H1 (cell line): ENCODE data around the gene TLCD5. TPM values are rescaled to one million over a fixed set of nuclear protein-coding genes. Genes with fewer than 3 reads are reported as not detected.

Experiments used
- CTCF ChIA-PET: fragments of 300-600 bp; sonication (Branson Sonifier 250); formaldehyde crosslinking; loops from one replicate; lab custom pipeline; 2021; ENCODE audit not compliant: partially characterized antibody; lab: Charles Lee
- POLR2A ChIA-PET: fragments of 300-600 bp; sonication (Branson Sonifier 250); formaldehyde crosslinking; loops from one replicate; lab custom pipeline; 2021; ENCODE audit warnings: inconsistent platforms; ENCODE audit not compliant: partially characterized antibody; lab: Charles Lee
- DNase-seq, 2 experiments: peaks; one replicate each; pipeline versions ENCODE4 v3.0.0 to v3.0.0-alpha.2; 2010 to 2022; ENCODE audit warnings: low spot score in 2 of 2, low read depth in 1 of 2, mixed read lengths in 1 of 2
- FAIRE-seq: peaks from 2 replicates; lab custom pipeline; 2011; peaks lifted over from hg19 to GRCh38; lab: Jason Lieb, UNC
- H2AFZ ChIP-seq: 2 replicates; pipeline ENCODE4 v1.8.1; 2012; ENCODE audit warnings: low read length, inconsistent platforms
- H2AK5ac ChIP-seq: 2 replicates; pipeline ENCODE4 v1.6.1; 2013; ENCODE audit warnings: low read depth, low read length
- H2BK120ac ChIP-seq: replicated peaks from 2 replicates; pipeline ENCODE3; 2013; ENCODE audit warnings: low read depth, low read length, inconsistent platforms
- H2BK12ac ChIP-seq: 2 replicates; pipeline ENCODE4 v1.6.1; 2013; ENCODE audit warnings: low read depth, low read length
- H2BK15ac ChIP-seq: 2 replicates; pipeline ENCODE4 v1.6.1; 2013; ENCODE audit warnings: low read length
- H2BK20ac ChIP-seq: 2 replicates; pipeline ENCODE4 v1.6.1; 2013; ENCODE audit warnings: low read length
- H2BK5ac ChIP-seq: 2 replicates; pipeline ENCODE4 v1.6.1; 2013; ENCODE audit warnings: low read depth, low read length
- H3K14ac ChIP-seq: 2 replicates; pipeline ENCODE4 v1.6.1; 2013; ENCODE audit warnings: inconsistent platforms; ENCODE audit not compliant: insufficient read length
- H3K18ac ChIP-seq: 2 replicates; pipeline ENCODE4 v1.6.1; 2013; ENCODE audit warnings: low read length; ENCODE audit errors: extremely low read depth
- H3K23ac ChIP-seq: 2 replicates; pipeline ENCODE4 v1.6.1; 2013; ENCODE audit warnings: inconsistent platforms; ENCODE audit not compliant: insufficient read length
- H3K23me2 ChIP-seq: 2 replicates; pipeline ENCODE4 v1.6.1; 2013; ENCODE audit warnings: low read depth, low read length
- H3K27ac ChIP-seq: 2 replicates; pipeline ENCODE4 v1.6.1; 2011; ENCODE audit warnings: low read depth, low read length, inconsistent platforms
- H3K27me3 ChIP-seq, 4 experiments: replicated peaks in 1 of 4; 1 replicate in 1 of 4; 2 replicates in 3 of 4; pipeline versions ENCODE4 v1.6.1 to v1.8.1; 2011 to 2013; ENCODE audit warnings: low read length in 3 of 4, mild to moderate bottlenecking in 3 of 4, inconsistent platforms in 2 of 4, mixed read lengths in 2 of 4, moderate library complexity in 1 of 4; ENCODE audit not compliant: control insufficient read depth in 3 of 4, insufficient read depth in 3 of 4; ENCODE audit errors: extremely low read depth in 1 of 4
- H3K36me3 ChIP-seq, 4 experiments: 2 replicates each; pipeline versions ENCODE4 v1.6.1 to v1.8.1; 2011 to 2013; ENCODE audit warnings: mild to moderate bottlenecking in 4 of 4, low read length in 3 of 4, moderate library complexity in 2 of 4, control low read depth in 1 of 4, inconsistent platforms in 1 of 4; ENCODE audit not compliant: insufficient read depth in 4 of 4, control insufficient read depth in 2 of 4
- H3K4ac ChIP-seq: replicated peaks from 2 replicates; pipeline ENCODE3; 2013; ENCODE audit warnings: low read length, low read depth, mixed read lengths, inconsistent platforms; ENCODE audit not compliant: insufficient read length
- H3K4me1 ChIP-seq, 4 experiments: replicated peaks in 1 of 4; 1 replicate in 1 of 4; 2 replicates in 3 of 4; pipeline versions ENCODE4 v1.6.1 to v1.8.1; 2011 to 2013; ENCODE audit warnings: low read length in 3 of 4, inconsistent platforms in 2 of 4, mixed read lengths in 1 of 4; ENCODE audit not compliant: insufficient read depth in 4 of 4, control insufficient read depth in 3 of 4
- H3K4me2 ChIP-seq, 2 experiments: 2 replicates each; pipeline versions ENCODE4 v1.6.1 to v1.8.1; 2011 to 2013; ENCODE audit warnings: low read depth in 2 of 2, low read length in 2 of 2, control low read depth in 1 of 2, inconsistent platforms in 1 of 2, mild to moderate bottlenecking in 1 of 2; ENCODE audit not compliant: insufficient read depth in 1 of 2
- H3K4me3 ChIP-seq, 4 experiments: fragments of 200-600, 300-600 bp in 1 of 4; sonication (generic), shearing (Covaris generic), sonication (Bioruptor Twin) in 1 of 4; 2 replicates each; pipeline versions ENCODE4 v1.5.1 to v1.8.1; 2011 to 2016; ENCODE audit warnings: low read length in 4 of 4, low read depth in 3 of 4, control low read depth in 2 of 4, inconsistent platforms in 2 of 4, mild to moderate bottlenecking in 2 of 4, mixed read lengths in 1 of 4, moderate library complexity in 1 of 4; ENCODE audit not compliant: insufficient read depth in 2 of 4; ENCODE audit errors: extremely low read depth in 1 of 4
- H3K56ac ChIP-seq: replicated peaks from 2 replicates; pipeline ENCODE3; 2013; ENCODE audit warnings: low read depth, mild to moderate bottlenecking, mixed read lengths, low read length, inconsistent platforms; ENCODE audit not compliant: insufficient read length
- H3K79me1 ChIP-seq: 2 replicates; pipeline ENCODE4 v1.6.1; 2013; ENCODE audit warnings: low read depth, low read length, control low read depth
- H3K79me2 ChIP-seq, 2 experiments: 2 replicates each; pipeline versions ENCODE4 v1.6.1 to v1.8.1; 2012 to 2013; ENCODE audit warnings: low read length in 2 of 2, mild to moderate bottlenecking in 2 of 2, inconsistent platforms in 1 of 2; ENCODE audit not compliant: insufficient read depth in 2 of 2, control insufficient read depth in 1 of 2
- H3K9ac ChIP-seq, 4 experiments: replicated peaks in 1 of 4; 1 replicate in 1 of 4; 2 replicates in 3 of 4; pipeline versions ENCODE4 v1.6.1 to v1.8.1; 2011 to 2013; ENCODE audit warnings: low read depth in 3 of 4, low read length in 3 of 4, control low read depth in 2 of 4, mild to moderate bottlenecking in 2 of 4, moderate library complexity in 2 of 4, inconsistent platforms in 1 of 4; ENCODE audit errors: extremely low read depth in 1 of 4
- H3K9me3 ChIP-seq, 2 experiments: 2 replicates each; pipeline versions ENCODE4 v1.6.1 to v1.8.1; 2012 to 2013; ENCODE audit warnings: mild to moderate bottlenecking in 2 of 2, moderate library complexity in 2 of 2, control low read depth in 1 of 2, inconsistent platforms in 1 of 2, low read depth in 1 of 2, low read length in 1 of 2, mixed read lengths in 1 of 2; ENCODE audit not compliant: insufficient read depth in 2 of 2
- H4K20me1 ChIP-seq, 2 experiments: replicated peaks in 1 of 2; 2 replicates each; pipeline versions ENCODE3 to v1.8.1; 2011 to 2013; ENCODE audit warnings: inconsistent platforms in 2 of 2, low read length in 2 of 2, mild to moderate bottlenecking in 1 of 2; ENCODE audit not compliant: insufficient read depth in 2 of 2, control insufficient read depth in 1 of 2
- H4K5ac ChIP-seq: 2 replicates; pipeline ENCODE4 v1.6.1; 2013; ENCODE audit warnings: low read length, low read depth, mixed read lengths, inconsistent platforms; ENCODE audit not compliant: insufficient read length
- H4K8ac ChIP-seq: 2 replicates; pipeline ENCODE4 v1.8.0; 2013; ENCODE audit warnings: mild to moderate bottlenecking, moderate library complexity, low read length, inconsistent platforms; ENCODE audit not compliant: insufficient read depth; ENCODE audit errors: extremely low read depth
- H4K91ac ChIP-seq: replicated peaks from 2 replicates; pipeline ENCODE3; 2013; ENCODE audit warnings: low read length, mixed read lengths, inconsistent platforms; ENCODE audit not compliant: insufficient read length
- EGR1 ChIP-seq: IDR thresholded peaks from 2 replicates; pipeline ENCODE4 v1.6.1; 2011; ENCODE audit warnings: low read depth, low read length, borderline replicate concordance
- EP300 ChIP-seq, 2 experiments: IDR thresholded peaks; 1 replicate in 1 of 2; 2 replicates in 1 of 2; pipeline ENCODE4 v1.6.1; 2011 to 2012; ENCODE audit warnings: low read depth in 2 of 2, low read length in 2 of 2, mild to moderate bottlenecking in 2 of 2, borderline replicate concordance in 1 of 2, inconsistent platforms in 1 of 2, moderate library complexity in 1 of 2
- GTF2F1 ChIP-seq: IDR thresholded peaks from 2 replicates; pipeline ENCODE4 v1.6.1; 2012; ENCODE audit warnings: low read depth, low read length, improper control_type of control experiment, borderline replicate concordance
- JUN ChIP-seq: IDR thresholded peaks from 2 replicates; pipeline ENCODE4 v1.6.1; 2011; ENCODE audit warnings: low read depth, mild to moderate bottlenecking, improper control_type of control experiment, low read length
- PHF8 ChIP-seq: fragments of 200-600 bp; sonication (generic); conservative IDR thresholded peaks from 2 replicates; pipeline ENCODE4 v1.7.1; 2012; ENCODE audit warnings: low read depth, mild to moderate bottlenecking, inconsistent platforms, low read length, moderate library complexity
- POLR2AphosphoS5 ChIP-seq: IDR thresholded peaks from 2 replicates; pipeline ENCODE4 v1.6.1; 2011; ENCODE audit warnings: low read depth, low read length
- RAD21 ChIP-seq, 2 experiments: IDR thresholded peaks in 1 of 2; conservative IDR thresholded peaks in 1 of 2; 2 replicates each; pipeline ENCODE4 v1.6.1; 2011; ENCODE audit warnings: low read depth in 2 of 2, low read length in 2 of 2, improper control_type of control experiment in 1 of 2, inconsistent platforms in 1 of 2, mild to moderate bottlenecking in 1 of 2, moderate library complexity in 1 of 2
- RBBP5 ChIP-seq: IDR thresholded peaks from 2 replicates; pipeline ENCODE4 v1.7.1; 2012; ENCODE audit warnings: low read depth, mild to moderate bottlenecking, inconsistent platforms, low read length, moderate library complexity, borderline replicate concordance
- RFX5 ChIP-seq: IDR thresholded peaks from 2 replicates; pipeline ENCODE4 v1.6.1; 2011; ENCODE audit warnings: low read depth, low read length, improper control_type of control experiment, borderline replicate concordance
- SIX5 ChIP-seq: IDR thresholded peaks from 2 replicates; pipeline ENCODE4 v1.6.1; 2011; ENCODE audit warnings: mild to moderate bottlenecking, low read depth, low read length
- SP1 ChIP-seq: IDR thresholded peaks from 2 replicates; pipeline ENCODE4 v1.6.1; 2011; ENCODE audit warnings: low read depth, low read length
- SP4 ChIP-seq: IDR thresholded peaks from 2 replicates; pipeline ENCODE4 v1.6.1; 2012; ENCODE audit warnings: low read length, inconsistent platforms
- SUZ12 ChIP-seq: fragments of 200-600 bp; sonication (generic); IDR thresholded peaks from 2 replicates; pipeline ENCODE4 v1.6.1; 2012; ENCODE audit warnings: mild to moderate bottlenecking, inconsistent platforms, low read length, moderate library complexity, mixed read lengths
- TEAD4 ChIP-seq: IDR thresholded peaks from 2 replicates; pipeline ENCODE4 v1.6.1; 2012; ENCODE audit warnings: low read depth, low read length, inconsistent platforms, mixed read lengths
- WGBS, 2 experiments: shearing (Covaris generic) in 1 of 2; methylation state at CpG; one replicate each; pipeline versions ENCODE4 v1.1.6 to v1.1.7; 2013 to 2015; ENCODE audit warnings: low lambda C conversion rate in 2 of 2, mixed read lengths in 2 of 2, inconsistent platforms in 1 of 2, low coverage in 1 of 2, missing lambda C conversion rate in 1 of 2; ENCODE audit not compliant: insufficient replicate concordance in 2 of 2, insufficient coverage in 1 of 2, insufficient read length in 1 of 2; ENCODE audit errors: extremely low coverage in 1 of 2, missing lambda C conversion rate in 1 of 2; 5-methylcytosine and 5-hydroxymethylcytosine counted together
- polyA plus RNA-seq, 7 experiments: library from polyadenylated mRNA; depleted of rRNA in 3 of 7; stranded (reverse) in 5 of 7; unstranded in 2 of 7; fragments of >200 nt in 5 of 7; fragments of 200-250 nt in 2 of 7; gene quantifications; 1 replicate in 5 of 7; 2 replicates in 1 of 7; 4 replicates in 1 of 7; pipeline versions ENCODE4 v1.2.1 to v1.2.3, GENCODE V29; 2011 to 2013; ENCODE audit warnings: missing spikeins in 2 of 7, mixed read lengths in 2 of 7
- total RNA-seq: library from RNA; stranded (reverse); fragmentation: NEBNext Ultra II Directional; extraction: Animal tissue kit (Norgen Biotek cat#: 25700); gene quantifications from 2 replicates; pipeline ENCODE4 v1.2.1, GENCODE V29; 2021
- TF ChIP-seq, protein P1 (sequence below): IDR thresholded peaks from 2 replicates; pipeline ENCODE4 v1.6.1; 2012; ENCODE audit warnings: inconsistent platforms

Gene TLCD5
- total and polyA plus RNA-seq, 2 of the 8 experiments (the other 6 are each of a cell fraction or from before 2014, with no cell fraction given), result 9.5 to 10.1 TPM

DNA sequence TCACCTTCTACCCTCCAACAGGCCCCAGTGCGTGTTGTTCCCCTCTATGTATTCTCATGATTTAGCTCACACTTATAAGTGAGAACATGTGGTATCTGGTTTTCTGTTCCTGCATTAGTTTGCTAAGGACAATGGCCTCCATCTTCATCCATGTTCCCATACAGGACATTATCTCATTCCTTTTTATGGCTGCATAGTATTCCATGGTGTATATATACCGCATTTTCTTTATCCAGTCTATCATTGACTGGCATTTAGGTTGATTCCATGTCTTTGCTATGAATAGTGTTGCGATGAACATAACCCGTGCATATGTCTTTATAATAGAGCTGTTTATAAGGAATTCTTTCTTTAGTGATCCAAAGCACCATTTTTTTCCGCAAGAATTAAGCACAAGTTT is 28.5 kb upstream of the TLCD5 start:
- H3K27me3 ChIP-seq, result no peaks in the 10 kb centered on the region; a peak in 4 of 7 replicates
- no peak overlapping the region for H2AFZ ChIP-seq
- FAIRE-seq (no peak), DNase-seq (no peak)
- no peaks in the 10 kb centered on the region for H4K20me1 ChIP-seq
- no peak overlapping the region for H3K23ac ChIP-seq
- H3K23me2 ChIP-seq, result no peaks in the 10 kb centered on the region
- ChIA-PET CTCF (interaction anchor here (0.6 to 31.5 kb wide), 7 partner anchors 9 to 362 kb away, joined by 3 to 1412 read pairs (median 4); partner anchors contain the start of gene POU2F3), POLR2A (no interaction called here)
- no peak overlapping the region for H3K4me3 ChIP-seq
- H3K27ac ChIP-seq, result no peak overlapping the region
- no peak overlapping the region for H2BK20ac ChIP-seq
- no peak overlapping the region for H3K9ac ChIP-seq
- H3K79me2 ChIP-seq, result no peaks in the 10 kb centered on the region
- peaks cover 0 to 3% (median 2%) of the 10 kb centered on the region in 4 experiments; a peak in 5 of 7 replicates for H3K4me1 ChIP-seq
- no peak overlapping the region for H4K5ac ChIP-seq
- H3K9me3 ChIP-seq, result no peaks in the 10 kb centered on the region
- no peak overlapping the region for H3K4ac ChIP-seq
- H3K36me3 ChIP-seq, result no peaks in the 10 kb centered on the region
- H4K91ac ChIP-seq, result no peak overlapping the region
- H3K56ac ChIP-seq, result no peak overlapping the region
- H2AK5ac ChIP-seq, result no peak overlapping the region
- H3K79me1 ChIP-seq, result no peaks in the 10 kb centered on the region
- H3K4me2 ChIP-seq, result no peak overlapping the region
- H2BK120ac ChIP-seq, result no peak overlapping the region
- 94% methylated on average over 5 of the region's 5 CpGs; no CpG with 5 or more reads in 1 of the 2 experiments for WGBS, 2 experiments
- H2BK15ac ChIP-seq, result no peak overlapping the region
- H3K14ac ChIP-seq, result no peak overlapping the region
- H2BK5ac ChIP-seq, result no peak overlapping the region
- H2BK12ac ChIP-seq, result no peak overlapping the region
- no peak overlapping the region for H4K8ac ChIP-seq
- H3K18ac ChIP-seq, result no peak overlapping the region
- TF ChIP-seq GTF2F1 (no peak), SUZ12 (no peak), SP4 (no peak), RAD21 (IDR thresholded peaks at IDR 0.05 in 1 of 2, conservative IDR thresholded peaks at IDR 0.05 in 1 of 2; ENCODE audit: low read depth in 2 of 2, low read length in 2 of 2) (no peak), PHF8 (no peak), RFX5 (no peak), RBBP5 (no peak), POLR2AphosphoS5 (no peak), EGR1 (no peak), EP300 (IDR thresholded peaks at IDR 0.05; ENCODE audit: borderline replicate concordance in 1 of 2, low read depth in 2 of 2, low read length in 2 of 2) (no peak), SP1 (no peak), JUN (no peak), SIX5 (no peak), TEAD4 (no peak)
- TF ChIP-seq, protein P1, sequence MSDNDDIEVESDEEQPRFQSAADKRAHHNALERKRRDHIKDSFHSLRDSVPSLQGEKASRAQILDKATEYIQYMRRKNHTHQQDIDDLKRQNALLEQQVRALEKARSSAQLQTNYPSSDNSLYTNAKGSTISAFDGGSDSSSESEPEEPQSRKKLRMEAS, result no peak
